Hypothalamus (tissue), 51 donors: ENCODE measurements around the gene DHRS1.

Experiments used
- DNase-seq, 51 donors: peaks; one replicate each; lab custom pipeline; 2025; lab: John Stamatoyannopoulos, UW

The DHRS1 gene

GRCh38 chr14:24329073-24329663, 29.6 kb upstream of the DHRS1 start:
- no peak for DNase-seq

GRCh38 chr14:24327914-24328313, 28.3 kb upstream of the DHRS1 start:
- peak in 15 of 51 donors; percentile 26 to 63 (median 41) for DNase-seq

- no peak for DNase-seq
Measured at GRCh38 chr14:24327303-24327702, 27.7 kb upstream of the DHRS1 start.

GRCh38 chr14:24325963-24326362, 26.4 kb upstream of the DHRS1 start:
- no peak for DNase-seq

- no peak for DNase-seq
Measured at GRCh38 chr14:24325041-24325530, 25.5 kb upstream of the DHRS1 start.

- DNase-seq: no peak
Measured at GRCh38 chr14:24324024-24324423, 24.4 kb upstream of the DHRS1 start.

GRCh38 chr14:24323341-24323740, 23.8 kb upstream of the DHRS1 start:
- DNase-seq: no peak

- DNase-seq: no peak
Measured at GRCh38 chr14:24322672-24323071, 23.1 kb upstream of the DHRS1 start.

GRCh38 chr14:24321212-24321975, 21.8 kb upstream of the DHRS1 start:
- DNase-seq: no peak

- no peak for DNase-seq
Measured at GRCh38 chr14:24317141-24317928, 17.8 kb upstream of the DHRS1 start.

GRCh38 chr14:24316597-24316950, 17.0 kb upstream of the DHRS1 start:
- DNase-seq: no peak

- peak in 1 of 51 donors; percentile 19 for DNase-seq
Measured at GRCh38 chr14:24315807-24316596, 16.4 kb upstream of the DHRS1 start.

GRCh38 chr14:24315243-24315806, 15.7 kb upstream of the DHRS1 start:
- DNase-seq: peak in 1 of 51 donors; percentile 5

GRCh38 chr14:24314377-24315193, 15.0 kb upstream of the DHRS1 start:
- no peak for DNase-seq

GRCh38 chr14:24313913-24314312, 14.3 kb upstream of the DHRS1 start:
- DNase-seq: no peak

- peak in 6 of 51 donors; percentile 6 to 33 (median 17) for DNase-seq
Measured at GRCh38 chr14:24312736-24313507, 13.3 kb upstream of the DHRS1 start.

GRCh38 chr14:24311837-24312615, 12.4 kb upstream of the DHRS1 start:
- no peak for DNase-seq
